ENCODE results near the gene CDHR5. TPM values are rescaled to one million over a fixed set of nuclear protein-coding genes. Genes with fewer than 3 reads are reported as not detected.

The CDHR5 gene
- total and polyA plus RNA-seq, 10 donors: 0.02 to 0.16 (median 0.03) TPM; not detected in 7

DNA sequence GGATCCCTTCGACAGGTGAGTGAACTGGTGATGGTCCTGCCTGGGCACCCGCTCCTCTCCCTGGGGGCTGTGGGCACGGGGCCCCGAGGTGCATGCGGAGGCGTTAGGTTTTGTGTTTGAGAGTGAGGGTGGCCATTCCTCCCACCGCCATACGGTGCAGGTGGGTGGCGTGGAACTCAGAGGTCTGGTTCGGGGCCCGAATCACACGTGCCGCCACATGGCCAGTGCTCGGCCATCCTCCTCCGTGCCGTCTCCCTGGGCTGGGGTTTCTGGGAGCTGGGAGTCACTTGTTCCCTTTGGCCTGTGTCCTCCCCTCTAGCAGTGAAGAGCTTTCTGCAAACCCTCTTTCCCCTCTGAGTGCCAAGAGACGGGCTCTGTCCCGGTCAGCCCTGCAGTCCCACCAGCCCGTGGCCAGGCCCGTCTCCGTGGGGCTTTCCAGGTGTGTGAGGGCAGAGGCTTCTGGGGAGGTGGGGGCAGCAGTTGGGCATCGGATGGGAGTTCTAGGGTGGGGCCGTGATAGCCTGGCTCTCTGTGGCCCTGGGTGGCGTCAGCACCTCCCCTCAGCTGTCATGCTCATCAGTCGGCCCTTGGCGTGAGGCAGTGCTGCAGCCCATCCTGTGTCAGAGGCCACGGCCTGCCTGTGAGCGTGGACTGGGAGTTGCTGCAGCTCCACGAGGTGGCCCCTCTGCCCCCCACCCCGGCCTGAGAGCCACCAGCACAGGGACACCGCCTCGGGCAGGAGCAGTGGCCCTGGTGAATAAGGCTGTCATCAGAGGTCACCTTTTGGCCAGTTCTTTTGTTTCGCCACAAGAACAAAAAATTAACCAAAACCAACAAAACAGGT is 19.2 kb downstream of the CDHR5 start:
- H3K27ac ChIP-seq: peak overlapping the region in 3 of 8 donors; percentile 14 to 33 (median 30)
- intact Hi-C loops (cut with DNase I; ENCODE audit: low total_unique reads): no loop called here

DNA sequence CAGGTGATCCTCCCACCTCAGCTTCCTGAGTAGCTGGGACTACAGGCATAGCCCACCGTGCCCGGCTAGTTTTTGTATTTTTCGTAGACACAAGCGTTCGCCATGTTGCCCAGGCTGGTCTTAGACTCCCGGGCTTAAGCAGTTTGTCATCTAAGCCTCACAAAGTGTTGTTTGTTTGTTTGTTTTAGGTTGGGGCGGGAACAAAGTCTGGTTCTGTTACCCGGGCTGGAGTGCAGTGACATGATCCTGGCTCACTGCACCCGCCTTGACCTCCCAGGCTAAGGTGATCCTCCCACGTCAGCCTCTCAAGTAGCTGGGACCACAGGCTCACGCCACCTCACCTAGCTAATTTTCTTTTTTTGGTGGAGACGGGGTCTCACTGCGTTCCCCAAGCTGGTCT is 21.6 kb downstream of the CDHR5 start:
- H3K4me1 ChIP-seq: peaks cover 0 to 8% (median 3%) of the 10 kb centered on the region in 6 donors
- H3K4me3 ChIP-seq: no peak overlapping the region
- 91 to 96% (median 94%) methylated on average over 13 of the region's 13 CpGs for WGBS, 5 donors
- no peak for TF ChIP-seq POLR2A (IDR thresholded peaks at IDR 0.05)
- no peak for TF ChIP-seq CTCF (IDR thresholded peaks at IDR 0.05 in 8 of 11, conservative IDR thresholded peaks at IDR 0.05 in 3 of 11)
- no peak for TF ChIP-seq POLR2AphosphoS5 (IDR thresholded peaks at IDR 0.05)
- no peak overlapping the region for H3K27ac ChIP-seq
- H3K9me3 ChIP-seq: no peaks in the 10 kb centered on the region
- H3K36me3 ChIP-seq: peaks cover 0 to 100% (median 97%) of the 10 kb centered on the region in 6 donors
- intact Hi-C loops (cut with DNase I; ENCODE audit: low total_unique reads): no loop called here
- DNase-seq: no peak
- no peaks in the 10 kb centered on the region for H3K27me3 ChIP-seq (replicated peaks in 1 of 7)

More for the DNA sequence above, 19.2 kb downstream of the CDHR5 start:
- H3K9me3 ChIP-seq: no peaks in the 10 kb centered on the region
- no peak overlapping the region for H3K4me3 ChIP-seq
- H3K4me1 ChIP-seq: peaks cover 0 to 21% (median 11%) of the 10 kb centered on the region in 6 donors
- 92 to 97% (median 95%) methylated on average over 27 to 33 of the region's 33 CpGs for WGBS, 5 donors
- peaks cover 0 to 100% (median 98%) of the 10 kb centered on the region in 6 donors for H3K36me3 ChIP-seq
- H3K27me3 ChIP-seq (replicated peaks in 1 of 7): no peaks in the 10 kb centered on the region
- DNase-seq: no peak
- no peak for TF ChIP-seq POLR2A (IDR thresholded peaks at IDR 0.05)
- TF ChIP-seq CTCF (IDR thresholded peaks at IDR 0.05 in 8 of 11, conservative IDR thresholded peaks at IDR 0.05 in 3 of 11): no peak
- TF ChIP-seq POLR2AphosphoS5 (IDR thresholded peaks at IDR 0.05): no peak

DNA sequence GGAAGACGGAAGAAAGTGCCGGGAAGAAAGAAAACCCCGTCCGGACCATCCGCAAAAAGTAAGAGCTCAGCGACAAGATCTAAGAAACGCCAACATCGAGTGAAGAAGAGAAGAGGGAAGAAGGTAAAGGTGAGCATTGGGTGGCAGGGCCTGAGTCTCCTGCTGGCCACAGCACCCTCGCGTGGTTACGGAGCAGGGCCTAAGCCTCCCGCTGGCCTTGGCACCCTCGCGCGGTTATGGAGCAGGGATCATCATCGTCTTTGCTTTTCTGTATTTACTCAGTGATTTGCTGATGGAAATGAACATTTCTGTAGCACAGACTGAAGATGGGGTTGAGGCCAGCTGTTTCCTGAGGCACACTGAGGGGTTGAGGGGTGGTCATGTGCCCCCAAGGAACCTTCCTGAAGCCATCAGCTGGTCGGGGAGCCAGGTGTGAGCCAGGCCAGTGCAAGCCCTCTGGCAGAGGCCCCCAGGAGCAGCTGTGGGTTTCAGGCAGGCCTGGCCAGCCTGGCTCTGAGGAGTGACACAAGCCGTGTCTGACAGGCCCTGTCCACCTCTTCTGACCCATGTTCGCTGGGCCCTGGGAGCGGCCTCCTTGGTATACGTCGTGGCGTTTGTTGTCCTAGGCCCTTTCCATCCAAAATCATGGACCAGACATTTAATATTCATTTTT is 23.0 kb downstream of the CDHR5 start:
- H3K36me3 ChIP-seq: peaks cover 0 to 100% (median 97%) of the 10 kb centered on the region in 6 donors
- no peaks in the 10 kb centered on the region for H3K9me3 ChIP-seq
- TF ChIP-seq POLR2AphosphoS5 (IDR thresholded peaks at IDR 0.05) (peak in 2 of 3 donors; percentile 19 to 55), POLR2A (IDR thresholded peaks at IDR 0.05) (no peak), CTCF (IDR thresholded peaks at IDR 0.05 in 8 of 11, conservative IDR thresholded peaks at IDR 0.05 in 3 of 11) (no peak)
- H3K27me3 ChIP-seq (replicated peaks in 1 of 7): no peaks in the 10 kb centered on the region
- H3K4me3 ChIP-seq: no peak overlapping the region
- no peak overlapping the region for H3K27ac ChIP-seq
- WGBS, 5 donors: 93 to 97% (median 94%) methylated on average over 23 of the region's 23 CpGs
- no peak for DNase-seq
- H3K4me1 ChIP-seq: no peaks in the 10 kb centered on the region
- intact Hi-C loops (cut with DNase I; ENCODE audit: low total_unique reads): no loop called here
